Right renal cortex interstitium (tissue), 3 donors: Measurements from ENCODE around the gene CLEC2D. TPM values are rescaled to one million over a fixed set of nuclear protein-coding genes. Genes with fewer than 3 reads are reported as not detected.
"Not testable (repeated sequence)": the region's sequence is repeated elsewhere in the genome, so short reads cannot be mapped to it uniquely, and the experiment has no call there.

Experiments
- DNase-seq, 3 donors: peaks; one replicate each; pipeline ENCODE4 v3.0.0-alpha.2; 2013; ENCODE audit warnings: low read depth in 3 of 3, low spot score in 2 of 3
- polyA plus RNA-seq, 3 donors: library from polyadenylated mRNA; unstranded; fragments of 120-200 nt; gene quantifications; one replicate each; pipeline ENCODE4 v1.2.1, GENCODE V29; 2013; ENCODE audit not compliant: insufficient read length in 3 of 3

The CLEC2D gene
- polyA plus RNA-seq, 3 donors: 9.9 to 14.3 (median 11.8) TPM

GRCh38 chr12:9724023-9724422 is 54.5 kb downstream of the CLEC2D start:
- no peak for DNase-seq

- DNase-seq: no peak
These were observed 55.8 kb downstream of the CLEC2D start for GRCh38 chr12:9725213-9725870.

GRCh38 chr12:9727813-9728212 is 58.3 kb downstream of the CLEC2D start:
- DNase-seq: no peak

- DNase-seq: no peak
These were observed 59.6 kb downstream of the CLEC2D start for GRCh38 chr12:9729082-9729481.

- DNase-seq: no peak
These were observed 60.5 kb downstream of the CLEC2D start for GRCh38 chr12:9730011-9730410.

- DNase-seq: no peak
These were observed 61.1 kb downstream of the CLEC2D start for GRCh38 chr12:9730591-9730990.

GRCh38 chr12:9731393-9731792 is 61.9 kb downstream of the CLEC2D start:
- DNase-seq: no peak

GRCh38 chr12:9731797-9732196 is 62.3 kb downstream of the CLEC2D start:
- no peak for DNase-seq

- DNase-seq: no peak
These were observed 63.5 kb downstream of the CLEC2D start, which contains the start of gene CLECL1 for GRCh38 chr12:9732921-9733461. CLECL1 (minus strand) TSS chr12:9733097.

GRCh38 chr12:9735601-9736000 is 66.1 kb downstream of the CLEC2D start:
- no peak for DNase-seq

- DNase-seq: no peak
These were observed 67.6 kb downstream of the CLEC2D start for GRCh38 chr12:9736936-9737705.

- not testable (repeated sequence) for DNase-seq
These were observed 69.4 kb downstream of the CLEC2D start for GRCh38 chr12:9738905-9739304.

GRCh38 chr12:9739404-9740105 is 70.0 kb downstream of the CLEC2D start:
- DNase-seq: not testable (repeated sequence)

- DNase-seq: no peak
These were observed 70.7 kb downstream of the CLEC2D start for GRCh38 chr12:9740106-9740750.

- no peak for DNase-seq
These were observed 72.2 kb downstream of the CLEC2D start for GRCh38 chr12:9741726-9742125.

- no peak for DNase-seq
These were observed 73.1 kb downstream of the CLEC2D start for GRCh38 chr12:9742661-9743060.

- DNase-seq: no peak
These were observed 75.7 kb downstream of the CLEC2D start for GRCh38 chr12:9745199-9745598.
